GM18861 (cell line): ENCODE data around the gene CYP3A5.
"Not testable (repeated sequence)": the region's sequence is repeated elsewhere in the genome, so short reads cannot be mapped to it uniquely, and the experiment has no call there.

Source experiments
- ATAC-seq: cut with Tn5 transposase; IDR thresholded peaks from one replicate; pipeline ENCODE4 v1.9.1; 2021; ENCODE audit not compliant: unreplicated experiment

Gene CYP3A5

GRCh38 chr7:99685871-99686608, 6.2 kb upstream of the CYP3A5 start:
- ATAC-seq = not testable (repeated sequence)

DNA sequence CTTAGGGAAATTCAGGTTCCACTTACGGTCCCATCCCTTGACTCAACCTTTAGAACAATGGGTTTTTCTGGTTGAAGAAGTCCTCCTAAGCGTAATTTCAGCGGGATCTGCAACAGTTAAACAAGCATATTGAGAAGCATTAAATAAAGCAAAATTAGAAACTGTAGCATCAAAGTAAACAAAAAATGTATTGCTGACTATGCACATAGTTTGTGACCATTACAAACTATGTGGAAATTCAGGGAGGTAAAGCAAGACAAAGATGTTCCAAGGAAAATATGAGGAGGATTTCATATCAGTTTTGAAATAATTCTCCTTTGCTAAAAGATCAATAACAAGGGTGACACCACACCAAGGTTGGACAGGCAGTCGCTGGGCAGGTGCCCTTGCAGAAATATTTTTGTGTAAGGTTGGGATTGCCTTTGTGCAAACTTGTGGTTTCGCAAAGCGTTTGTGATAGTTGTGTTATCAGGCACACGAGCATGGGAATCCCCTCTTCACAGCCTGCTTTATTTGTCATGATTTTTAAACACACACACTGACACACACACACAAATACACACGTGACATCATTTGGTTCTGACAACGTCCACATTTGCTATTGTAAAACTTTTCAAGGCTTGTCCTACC, 5.4 kb upstream of the CYP3A5 start:
- ATAC-seq = no peak

DNA sequence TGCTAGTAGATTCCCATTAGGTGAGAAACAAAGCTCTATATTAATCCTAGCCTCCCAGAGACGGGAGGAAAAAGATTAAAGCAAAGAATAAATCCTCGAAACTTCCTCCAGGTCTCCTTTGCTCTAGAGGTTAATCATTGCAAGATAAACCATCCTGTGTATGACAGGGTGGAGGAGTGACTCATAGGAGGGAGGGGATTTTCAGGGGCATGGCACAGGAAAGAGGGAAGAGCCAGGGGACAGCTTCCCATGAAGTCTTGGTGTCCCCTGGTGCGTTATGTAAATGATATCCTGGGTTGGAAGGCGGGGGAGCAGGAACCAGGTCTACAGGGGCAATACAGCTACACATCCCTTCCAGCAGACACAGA, 780 bp downstream of the CYP3A5 start:
- no peak for ATAC-seq

- no peak for ATAC-seq
Observed at GRCh38 chr7:99677648-99678045, 2.1 kb downstream of the CYP3A5 start.

GRCh38 chr7:99677013-99677647, 2.7 kb downstream of the CYP3A5 start:
- no peak for ATAC-seq

DNA sequence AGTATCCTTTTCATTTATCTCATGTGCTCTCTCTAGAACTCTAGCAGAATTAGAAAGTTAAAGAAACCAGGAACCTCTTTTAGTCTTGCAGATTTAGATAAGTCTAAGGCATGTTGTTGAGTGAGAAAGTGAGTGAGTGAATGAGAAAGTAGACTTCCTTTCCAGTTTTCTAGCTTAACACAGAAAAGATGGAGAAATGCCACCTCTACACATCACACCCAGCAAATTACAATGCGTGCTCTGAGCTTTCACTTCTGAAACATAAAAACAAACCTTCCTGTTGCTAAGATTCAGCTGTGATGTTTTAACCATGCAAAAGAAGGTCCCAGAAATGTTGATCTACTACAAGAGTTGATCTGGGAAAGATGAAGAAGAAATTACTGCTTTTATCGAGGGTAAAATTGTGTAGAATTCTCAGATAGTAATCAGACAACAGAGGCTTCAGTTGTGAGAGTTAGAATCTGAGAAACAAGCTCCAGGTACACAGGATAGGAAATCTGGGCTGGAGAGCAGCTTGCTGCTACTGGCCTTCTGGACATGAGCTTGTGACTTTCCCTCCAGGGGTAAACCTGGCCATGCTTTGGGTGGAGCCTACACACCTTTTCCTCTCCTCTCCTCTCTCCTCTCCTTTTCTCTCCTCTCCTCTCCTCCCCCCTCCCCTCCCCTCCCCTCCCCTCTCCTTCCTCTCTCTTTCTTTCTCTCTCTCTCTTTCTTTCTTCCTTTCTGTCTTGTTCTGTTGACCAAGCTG, 4.6 kb downstream of the CYP3A5 start:
- no peak for ATAC-seq

- ATAC-seq = no peak
Observed at GRCh38 chr7:99672573-99672972, 7.2 kb downstream of the CYP3A5 start.

- no peak for ATAC-seq
Observed at GRCh38 chr7:99669782-99670181, 10.0 kb downstream of the CYP3A5 start.

- ATAC-seq = no peak
Observed at GRCh38 chr7:99668541-99668940, 11.3 kb downstream of the CYP3A5 start.

DNA sequence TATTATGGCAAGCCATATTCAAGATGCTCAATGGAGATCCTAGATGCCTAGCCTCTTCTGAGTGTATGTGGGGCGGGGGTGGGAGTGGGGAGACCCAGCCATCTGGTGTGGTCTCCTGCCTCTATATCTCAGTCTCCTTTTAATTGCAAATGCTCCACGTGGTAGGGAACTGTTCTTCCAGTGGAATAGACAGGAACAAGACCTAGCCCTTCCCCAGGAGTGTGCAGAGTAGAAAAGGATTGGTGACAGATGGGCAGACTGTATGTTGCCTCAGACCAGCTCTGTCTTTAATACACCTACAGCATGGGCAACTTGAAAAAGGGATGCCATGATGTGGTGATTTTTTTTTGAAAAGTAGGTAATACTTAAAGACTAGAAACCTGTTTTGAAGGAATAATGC, 12.6 kb downstream of the CYP3A5 start:
- ATAC-seq = no peak

- ATAC-seq = no peak
Observed at GRCh38 chr7:99666013-99666395, 13.8 kb downstream of the CYP3A5 start.

GRCh38 chr7:99665312-99666012, 14.3 kb downstream of the CYP3A5 start:
- no peak for ATAC-seq

DNA sequence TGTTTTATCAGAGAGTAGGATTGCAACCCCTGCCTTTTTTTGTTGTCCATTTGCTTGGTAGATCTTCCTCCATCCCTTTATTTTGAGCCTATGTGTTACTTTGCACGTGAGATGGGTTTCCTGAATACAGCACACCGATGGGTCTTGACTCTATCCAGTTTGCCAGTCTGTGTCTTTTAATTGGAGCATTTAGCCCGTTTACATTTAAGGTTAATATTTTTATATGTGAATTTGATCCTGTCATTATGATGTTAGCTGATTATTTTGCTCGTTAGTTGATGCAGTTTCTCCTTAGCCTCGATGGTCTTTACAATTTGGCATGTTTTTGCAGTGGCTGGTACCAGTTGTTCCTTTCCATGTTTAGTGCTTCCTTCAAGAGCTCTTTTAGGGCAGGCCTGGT, 21.9 kb downstream of the CYP3A5 start:
- ATAC-seq = not testable (repeated sequence)

- not testable (repeated sequence) for ATAC-seq
Observed at GRCh38 chr7:99654626-99655025, 25.2 kb downstream of the CYP3A5 start.

DNA sequence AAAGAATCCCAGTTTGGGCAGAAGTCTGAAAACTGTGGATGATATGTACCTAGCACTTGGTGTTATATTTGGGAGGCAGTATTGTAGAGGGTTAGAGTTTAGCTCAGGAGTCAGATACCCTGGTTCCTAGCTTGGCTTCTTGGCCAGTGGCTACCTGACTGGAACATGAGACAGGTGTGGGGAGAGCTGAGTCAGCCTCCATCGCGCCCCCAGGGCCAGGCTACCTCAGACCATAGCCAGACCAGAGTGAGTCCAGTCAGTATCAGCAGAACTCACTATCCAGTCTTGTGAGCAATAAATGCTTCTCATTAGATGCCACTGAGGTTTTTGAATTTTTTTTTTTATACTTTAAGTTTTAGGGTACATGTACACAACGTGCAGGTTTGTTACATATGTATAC, 26.0 kb downstream of the CYP3A5 start:
- no peak for ATAC-seq

- ATAC-seq = not testable (repeated sequence)
Observed at GRCh38 chr7:99653269-99653668, 26.5 kb downstream of the CYP3A5 start.

GRCh38 chr7:99652671-99653070, 27.1 kb downstream of the CYP3A5 start:
- no peak for ATAC-seq

DNA sequence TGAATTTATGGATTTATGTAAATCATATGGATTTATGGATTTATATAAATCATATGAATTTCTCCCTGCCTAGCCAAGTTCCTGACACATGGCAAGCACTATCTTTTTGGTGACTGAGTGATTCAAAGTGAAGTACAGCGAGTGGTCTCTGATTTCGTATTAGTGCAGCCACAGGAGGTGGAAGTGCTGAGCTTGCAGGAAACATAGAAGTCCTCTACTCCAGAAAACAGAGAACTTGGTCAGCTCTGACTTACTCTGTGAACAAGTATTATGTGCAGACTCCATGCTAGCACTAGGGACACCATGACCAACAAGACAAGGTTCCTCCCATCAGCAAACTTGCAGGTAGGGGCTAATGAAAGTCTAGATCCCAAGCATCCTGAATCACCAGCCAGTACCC, 28.5 kb downstream of the CYP3A5 start:
- ATAC-seq = no peak

DNA sequence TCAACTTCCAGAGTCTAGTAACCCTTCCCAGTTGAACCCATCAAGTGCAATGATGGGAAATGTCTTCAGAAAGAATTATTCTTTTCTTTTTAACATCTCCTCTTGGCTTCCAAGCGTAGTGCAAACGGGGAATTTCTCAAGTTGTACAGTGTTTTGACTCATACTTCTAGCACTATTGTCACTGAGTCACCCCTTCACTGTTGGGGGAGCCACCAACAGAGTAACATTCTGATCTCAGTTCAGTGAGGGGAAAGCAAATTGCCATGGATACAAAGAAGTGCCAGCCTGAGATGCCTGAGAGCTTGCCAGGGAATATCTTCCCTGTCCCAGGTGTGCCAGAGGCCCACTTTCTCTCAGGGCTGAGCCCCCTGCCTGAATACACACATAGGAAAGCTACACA, 31.0 kb downstream of the CYP3A5 start:
- ATAC-seq = no peak

DNA sequence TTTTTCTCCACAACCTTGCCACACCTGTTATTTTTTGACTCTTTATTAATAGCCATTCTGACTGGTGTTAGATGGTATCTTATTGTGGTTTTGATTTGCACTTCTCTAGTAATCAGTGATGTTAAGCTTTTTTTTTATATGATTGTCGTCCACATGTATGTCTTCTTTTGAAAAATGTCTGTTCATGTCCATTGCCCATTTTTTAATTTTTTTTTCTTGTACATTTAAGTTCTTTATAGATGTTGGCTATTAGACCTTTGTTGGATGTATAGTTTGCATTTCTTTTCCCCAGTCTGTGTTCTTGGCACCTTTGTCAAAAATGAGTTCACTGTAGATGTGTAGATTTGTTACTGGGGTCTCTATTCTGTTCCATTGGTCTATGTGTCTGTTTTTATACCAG, 34.2 kb downstream of the CYP3A5 start:
- no peak for ATAC-seq

DNA sequence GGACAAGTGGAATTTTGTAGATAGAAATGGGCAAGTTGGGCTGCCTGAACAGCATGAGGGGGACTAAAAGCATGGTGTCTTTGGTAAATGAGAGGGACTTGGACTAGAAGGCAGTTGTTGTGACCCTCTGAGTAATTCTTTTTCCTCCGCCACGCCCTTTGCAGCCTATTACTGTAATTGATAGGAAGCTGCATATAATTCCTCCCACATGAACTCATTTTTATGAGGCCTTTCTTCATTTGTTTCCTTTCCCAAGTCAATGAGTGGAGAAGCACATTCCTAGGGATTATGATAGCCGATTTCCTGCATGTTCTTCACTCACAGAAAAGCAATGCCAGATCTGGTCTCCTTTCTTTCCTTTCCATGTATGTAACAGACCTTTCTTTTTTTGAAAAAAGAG, 35.4 kb downstream of the CYP3A5 start:
- ATAC-seq = no peak
